HG02943 (cell line): ENCODE data around the gene HMG20A.
A peak's percentile ranks its signal among the peaks of the same experiment; 100 is the strongest.

Experiments
- ATAC-seq: cut with Tn5 transposase; IDR thresholded peaks from one replicate; pipeline ENCODE4 v1.9.1; 2021; ENCODE audit warnings: mild to moderate bottlenecking, low read depth, moderate library complexity; ENCODE audit not compliant: unreplicated experiment

HMG20A gene

DNA sequence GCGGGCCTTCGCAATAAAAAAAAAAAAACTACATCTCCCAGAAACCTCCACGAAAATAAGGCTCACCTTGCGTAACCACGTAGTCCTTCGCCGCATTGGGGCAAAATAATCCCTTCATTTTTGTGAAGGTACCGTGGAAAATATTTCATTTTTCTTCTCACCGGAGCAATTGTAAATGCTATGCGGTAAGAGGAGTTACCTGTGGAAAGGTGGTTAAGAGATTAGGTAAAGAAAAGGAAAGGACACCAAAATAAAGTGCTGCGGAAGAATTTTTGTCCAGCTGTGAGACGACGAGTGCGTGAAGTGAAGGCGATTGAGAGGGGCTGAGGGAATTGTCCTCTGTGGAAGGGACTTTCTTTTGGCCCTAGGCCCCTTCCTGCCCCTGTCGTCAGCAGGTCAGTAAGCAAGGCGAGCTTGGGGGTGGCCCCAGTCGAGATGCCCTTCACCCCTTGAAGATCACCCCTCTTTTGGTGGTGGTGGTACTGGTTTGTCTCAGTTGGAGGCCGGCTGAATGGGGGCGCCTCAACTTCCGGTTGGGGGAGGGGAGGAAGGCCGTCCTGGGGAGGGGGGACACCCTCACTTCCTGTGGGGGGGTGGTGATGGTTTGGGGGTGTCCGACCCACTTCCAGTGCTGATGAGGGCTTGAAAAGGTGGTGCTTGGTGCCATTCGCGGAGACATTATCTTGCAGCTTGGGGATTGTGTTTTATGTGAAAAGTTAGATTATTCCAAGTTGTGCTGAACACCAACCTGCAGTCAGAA, at the start of gene HMG20A:
Gene HMG20A (plus strand): TSS at position 279 of the 760 bp plus-strand sequence. CDS start 37,520 bp downstream, outside the sequence.
- peak; percentile 56 for ATAC-seq

DNA sequence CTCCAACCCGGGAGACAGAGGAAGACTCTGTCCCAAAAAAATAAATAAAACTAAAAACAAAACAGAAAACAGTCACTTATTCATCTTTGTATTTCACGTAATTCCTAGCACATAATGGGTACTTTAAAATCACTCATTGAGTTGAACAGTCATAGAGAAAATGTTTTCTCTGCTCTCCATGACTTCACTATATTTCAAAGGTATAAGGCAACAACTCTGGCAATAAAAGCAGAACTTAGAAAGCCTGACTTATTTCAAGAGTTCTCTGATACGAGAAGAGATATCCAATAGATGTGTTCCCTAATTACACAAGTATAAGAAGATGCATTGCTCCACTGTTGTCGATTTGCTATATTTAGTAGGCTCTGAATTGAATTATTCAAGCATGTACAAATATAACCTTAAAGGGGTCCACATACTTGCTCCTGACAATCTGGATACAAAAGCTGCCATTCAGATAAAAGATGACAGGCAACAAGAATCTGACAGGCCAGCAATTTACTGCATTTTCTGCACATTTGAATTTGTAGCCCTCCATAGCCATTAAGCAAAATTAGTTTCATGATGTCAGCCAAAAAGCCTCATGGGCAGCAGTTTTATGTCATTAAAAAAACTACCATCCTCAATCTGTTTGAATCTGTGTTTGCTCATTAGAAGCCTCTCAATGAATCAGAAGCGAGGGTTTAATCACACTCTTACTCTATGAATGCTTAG, 48.7 kb upstream of the HMG20A start:
- no peak for ATAC-seq

DNA sequence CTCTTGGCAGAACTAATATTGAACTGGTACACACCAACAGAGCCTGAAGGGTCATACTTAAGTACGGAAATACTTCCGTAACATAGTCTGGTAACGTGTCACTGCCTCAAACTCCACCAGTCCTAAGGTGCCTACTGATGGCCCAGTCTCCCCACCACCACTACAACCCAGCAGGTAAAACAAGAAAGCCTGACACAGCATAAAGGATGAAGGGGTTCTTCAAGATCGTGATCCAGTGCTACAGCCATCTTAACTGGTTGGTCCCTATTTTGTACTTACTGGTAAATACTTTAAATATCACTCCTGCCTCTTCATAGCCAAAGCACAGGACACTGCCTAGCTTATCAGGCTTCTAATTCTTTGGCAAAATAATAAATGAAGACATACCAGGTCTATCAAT, 47.2 kb upstream of the HMG20A start:
- ATAC-seq = no peak

DNA sequence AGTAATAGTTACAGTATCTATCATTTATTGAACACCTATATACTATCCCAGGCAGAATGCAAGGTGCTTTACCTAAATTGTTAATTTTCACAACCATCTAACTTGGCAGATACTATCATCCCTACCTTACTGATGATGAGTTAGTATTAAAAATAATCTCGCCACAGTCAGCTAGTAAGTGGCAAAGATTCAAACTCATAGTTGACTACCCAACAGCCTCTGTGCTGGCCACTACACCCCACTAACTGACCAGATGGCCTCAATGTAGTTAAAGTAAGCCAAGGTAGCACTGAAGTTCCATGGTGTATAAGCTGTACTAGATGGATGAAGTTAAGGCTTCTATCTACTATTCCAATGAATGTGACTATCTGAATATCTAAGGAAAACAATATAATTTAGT, 45.6 kb upstream of the HMG20A start:
- no peak for ATAC-seq

DNA sequence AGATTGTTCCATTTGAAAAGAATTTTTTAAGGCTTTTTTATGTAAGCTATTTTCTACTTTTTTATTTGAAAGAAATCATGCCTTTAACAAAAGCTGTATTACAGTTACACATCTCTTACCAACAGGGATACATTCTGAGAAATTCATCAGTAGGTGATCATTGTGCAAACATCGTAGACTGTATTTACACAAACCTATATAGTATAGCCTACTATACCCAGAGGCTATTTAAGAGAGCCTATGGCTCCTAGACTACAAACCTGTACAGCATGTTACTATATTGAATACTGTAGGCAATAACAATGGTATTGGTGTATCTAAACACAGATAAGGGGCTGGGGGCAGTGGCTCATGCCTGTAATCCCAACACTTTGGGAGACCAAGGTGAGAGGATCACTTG, 43.9 kb upstream of the HMG20A start:
- ATAC-seq = no peak

DNA sequence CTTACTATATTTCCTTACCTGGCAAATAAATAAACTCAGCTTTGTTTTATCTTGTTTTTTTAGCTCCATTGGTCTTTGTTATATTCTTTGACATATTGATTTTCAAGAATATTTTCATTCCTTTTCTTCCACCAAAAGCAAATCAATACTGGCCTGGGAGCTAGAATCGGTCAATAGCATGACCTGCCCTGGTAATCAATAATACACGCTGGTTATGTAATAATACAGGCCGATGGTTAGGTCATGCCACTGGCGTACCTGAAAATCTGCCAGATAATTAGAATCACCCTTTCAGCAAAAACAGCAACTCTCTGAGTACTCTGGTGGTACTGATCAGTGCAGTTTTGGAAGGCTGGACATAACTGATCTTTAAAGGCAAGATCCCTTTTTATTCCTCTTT, 40.7 kb upstream of the HMG20A start:
- no peak for ATAC-seq

DNA sequence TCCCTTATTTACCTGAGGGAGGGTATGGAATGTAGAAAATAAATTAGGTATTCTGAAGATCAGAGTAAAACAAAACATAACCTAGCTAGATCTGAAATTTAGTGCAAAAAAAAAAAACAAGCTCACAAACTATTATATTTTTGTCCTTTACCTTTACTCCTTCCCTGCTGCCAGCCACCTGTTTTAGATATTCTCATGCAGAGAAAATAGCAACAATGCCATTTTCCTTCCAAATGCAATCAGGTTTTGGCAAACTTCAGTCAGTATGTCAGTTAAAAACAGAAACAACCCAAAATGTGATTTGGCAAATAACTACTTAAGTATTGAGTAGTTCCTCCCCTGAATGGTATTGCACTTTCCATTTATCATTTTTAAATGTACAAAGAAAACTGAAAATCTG, 36.6 kb upstream of the HMG20A start:
- ATAC-seq = no peak

DNA sequence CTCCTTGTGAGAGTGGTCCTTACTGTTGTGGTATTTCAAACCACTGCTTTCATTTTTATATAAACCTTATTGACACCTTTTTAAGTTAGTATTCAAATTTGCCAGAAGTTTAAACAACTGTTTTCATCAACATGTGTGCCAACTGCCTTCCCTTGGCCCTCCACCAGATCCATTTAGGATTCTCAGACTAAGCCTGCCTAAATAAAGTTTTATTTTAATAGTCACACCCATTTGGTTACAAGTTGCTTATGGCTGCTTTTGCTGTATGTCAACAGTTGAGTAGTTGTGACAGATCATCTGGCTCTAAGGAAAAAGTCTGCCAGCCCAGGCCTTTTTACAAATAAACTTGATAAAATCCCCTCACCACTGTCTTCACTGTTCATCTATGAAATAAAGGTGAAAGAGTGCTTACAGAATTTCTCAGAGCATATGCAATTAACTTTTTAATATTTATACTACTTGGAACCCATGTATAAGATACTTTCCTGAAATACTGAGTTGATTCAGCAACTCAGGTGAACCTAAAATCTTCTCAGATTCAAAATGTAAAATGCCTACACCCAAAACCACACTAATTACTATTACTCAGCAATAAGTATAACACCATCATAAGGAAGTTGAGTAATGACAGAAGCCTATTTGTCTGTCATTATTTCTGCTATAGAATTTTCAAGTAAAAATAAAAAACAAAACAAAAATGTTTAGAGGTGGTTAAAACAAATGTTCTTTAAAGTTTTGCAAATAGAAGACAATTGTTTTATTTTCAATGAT, 35.9 kb upstream of the HMG20A start:
- no peak for ATAC-seq

DNA sequence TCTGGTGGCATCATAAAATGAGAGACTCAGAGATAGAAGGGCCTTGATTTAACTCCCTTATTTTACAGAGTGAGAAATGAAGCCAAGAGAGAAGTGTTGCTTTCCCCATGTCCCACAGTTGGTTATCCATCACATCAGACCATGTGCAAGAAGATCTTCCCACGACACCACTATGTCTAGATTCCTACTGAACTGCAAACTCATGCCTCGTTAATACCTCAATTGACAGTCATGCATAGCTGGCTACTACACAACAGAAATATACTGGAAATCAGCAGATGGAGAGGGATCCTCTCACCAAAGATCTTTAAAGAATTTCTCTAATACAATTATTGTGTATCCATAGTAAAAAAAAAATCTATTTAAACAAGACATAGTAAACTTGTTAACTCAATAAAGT, 34.1 kb upstream of the HMG20A start:
- no peak for ATAC-seq

DNA sequence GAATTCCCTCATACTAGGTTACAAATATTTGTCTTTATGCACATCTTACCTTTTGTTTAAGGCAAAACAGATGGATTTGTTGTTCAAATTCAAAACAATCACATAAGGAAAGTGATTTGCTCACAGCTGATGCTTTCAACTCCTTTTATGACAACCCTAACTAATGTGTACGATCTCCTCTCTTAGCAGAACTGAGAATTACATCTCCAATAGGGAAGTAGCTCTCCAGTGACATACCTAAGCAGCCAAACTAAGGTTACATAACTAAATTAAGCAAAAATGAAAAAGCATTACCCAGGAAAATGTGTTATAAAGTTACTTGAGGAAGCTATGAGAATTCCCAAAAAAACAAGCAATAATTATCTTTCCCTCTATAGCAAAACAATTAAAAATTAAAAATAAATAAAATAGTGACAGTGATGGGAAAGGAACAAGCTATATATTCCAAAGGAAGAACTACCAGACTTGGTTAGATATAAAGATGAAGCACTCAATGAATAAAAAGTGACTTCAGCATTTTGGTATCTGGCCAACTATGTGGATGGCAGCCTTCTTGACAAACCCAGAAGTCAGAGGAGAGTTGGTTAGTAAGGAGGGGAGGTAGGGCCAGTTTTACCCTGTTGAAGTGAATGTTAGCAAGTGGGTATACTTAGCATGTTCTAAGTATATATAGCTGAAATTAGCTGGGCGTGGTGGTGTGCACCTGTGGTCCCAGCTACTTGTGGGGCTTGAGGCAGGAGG, 33.2 kb upstream of the HMG20A start:
- no peak for ATAC-seq

DNA sequence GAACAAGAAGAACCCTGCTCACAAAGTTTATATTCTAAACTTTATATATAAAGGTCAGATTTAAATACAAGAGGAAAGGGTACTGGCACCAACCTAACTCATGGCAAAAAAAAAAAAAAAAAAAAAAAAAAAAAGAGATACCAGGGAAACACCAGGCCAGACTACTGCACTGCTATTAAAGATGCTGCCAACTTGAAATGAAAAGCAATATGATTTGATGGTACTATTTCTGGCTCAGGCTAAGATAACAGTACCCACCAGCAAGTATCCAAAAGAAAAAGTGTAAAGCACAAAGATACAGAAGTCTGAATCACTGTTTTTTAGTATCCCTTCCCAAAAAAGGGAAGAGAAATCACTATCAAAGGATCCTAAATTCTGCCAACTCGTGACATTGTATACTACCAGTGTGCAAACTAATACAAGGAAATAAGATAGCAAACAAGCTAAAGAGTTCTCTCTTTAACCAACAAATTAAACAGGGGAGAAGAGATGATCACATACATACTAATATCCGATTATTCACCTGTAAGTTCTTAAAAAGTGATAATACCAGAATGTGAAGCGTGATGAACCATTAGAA, 29.2 kb upstream of the HMG20A start:
- no peak for ATAC-seq

DNA sequence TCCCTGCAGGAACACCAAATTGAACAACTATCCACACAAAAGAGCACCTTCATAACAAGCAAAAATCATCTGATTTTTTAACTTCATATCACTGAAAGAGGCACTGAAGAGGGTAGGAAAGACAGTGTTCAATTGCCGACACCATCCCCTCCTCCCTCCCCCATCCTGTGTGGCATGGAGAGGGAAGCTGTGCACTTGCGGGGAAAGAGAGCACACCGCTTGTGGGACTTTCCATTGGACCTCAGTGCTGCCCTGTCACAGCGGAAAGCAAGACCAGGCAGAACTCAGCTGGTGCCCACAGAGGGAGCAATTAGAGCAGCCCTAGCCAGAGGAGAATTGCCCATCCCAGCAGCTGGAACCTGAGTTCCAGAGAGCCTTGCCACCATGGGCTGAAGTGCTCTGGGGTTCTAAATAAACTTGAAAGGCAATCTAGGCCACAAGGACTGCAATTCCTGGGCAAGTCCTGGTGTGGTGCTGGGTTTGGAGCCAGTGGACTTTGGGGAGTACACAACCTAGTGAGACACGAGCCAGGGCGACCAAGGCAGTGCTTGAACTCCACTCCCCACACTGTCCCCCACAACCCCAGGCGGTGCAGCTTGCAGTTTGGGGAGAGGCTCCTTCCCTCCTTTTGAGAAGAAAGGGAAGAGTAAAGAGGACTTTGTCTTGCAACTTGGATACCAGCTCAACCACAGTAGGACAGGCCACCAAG, 27.8 kb upstream of the HMG20A start:
- ATAC-seq = no peak

DNA sequence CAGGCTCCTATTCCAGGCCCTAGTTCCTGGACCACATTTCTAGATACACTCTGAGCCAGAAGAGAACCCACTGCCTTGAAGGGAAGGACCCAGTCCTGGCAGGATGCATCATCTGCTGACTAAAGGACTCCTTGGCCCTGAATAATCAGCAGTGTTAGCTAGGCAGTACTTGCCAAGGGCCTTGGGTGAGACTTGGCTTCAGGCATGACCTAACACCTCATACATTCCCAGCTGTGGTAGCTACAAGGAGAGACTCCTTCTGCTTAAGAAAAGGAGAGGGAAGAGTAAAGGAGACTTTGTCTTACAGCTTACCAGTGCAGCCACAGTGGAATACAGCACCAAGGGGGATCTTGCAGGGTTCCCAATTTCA, 27.2 kb upstream of the HMG20A start:
- ATAC-seq = no peak

DNA sequence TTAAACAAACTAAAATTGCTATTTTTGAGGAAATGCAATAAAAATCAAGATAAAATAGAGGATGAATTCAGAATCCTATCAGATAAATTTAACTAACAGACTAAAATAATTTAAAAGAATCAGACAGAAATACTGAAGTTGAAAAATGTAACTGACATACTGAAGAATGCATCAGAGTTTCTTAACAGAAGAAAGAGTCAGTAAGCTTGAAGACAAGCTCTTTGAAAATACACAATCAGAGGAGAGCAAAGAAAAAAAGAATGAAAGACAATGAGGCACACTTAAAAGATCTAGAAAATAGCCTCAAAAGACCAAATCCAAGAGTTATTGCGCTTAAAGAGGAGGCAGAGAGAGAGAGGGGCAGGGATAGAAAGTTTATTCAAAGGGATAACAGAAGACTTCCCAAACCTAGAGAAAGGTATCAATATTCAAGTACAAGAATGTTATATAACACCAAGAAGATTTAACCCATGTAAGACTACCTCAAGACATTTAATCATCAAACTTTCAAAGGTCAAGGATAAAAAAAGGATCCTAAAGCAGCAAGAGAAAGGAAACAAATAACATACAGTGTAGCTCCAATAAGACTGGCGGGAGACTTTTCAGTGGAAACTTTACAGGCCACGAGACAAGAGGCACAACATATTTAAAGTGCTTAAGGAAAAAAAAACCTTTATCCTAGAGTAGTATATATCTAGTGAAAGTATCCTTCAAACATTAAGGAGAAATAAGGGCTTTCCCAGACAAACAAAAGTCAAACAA, 25.5 kb upstream of the HMG20A start:
- no peak for ATAC-seq

DNA sequence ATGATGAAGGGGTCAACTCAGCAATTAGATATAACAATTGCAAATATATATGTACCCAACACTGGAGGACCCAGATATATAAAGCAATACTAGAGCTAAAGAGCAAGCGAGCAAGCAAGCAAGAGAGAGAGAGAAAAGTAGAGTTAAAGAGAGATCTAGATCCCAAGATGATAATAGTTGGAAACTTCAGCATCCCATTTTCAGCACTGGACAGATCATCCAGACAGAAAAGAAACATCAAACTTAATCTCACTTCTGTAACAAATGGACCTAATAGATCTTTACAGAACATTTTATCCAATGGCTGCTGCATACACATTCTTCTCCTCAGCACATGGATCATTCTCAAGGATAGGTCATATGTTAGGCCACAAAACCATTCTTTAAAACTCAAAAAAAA, 24.0 kb upstream of the HMG20A start:
- no peak for ATAC-seq

DNA sequence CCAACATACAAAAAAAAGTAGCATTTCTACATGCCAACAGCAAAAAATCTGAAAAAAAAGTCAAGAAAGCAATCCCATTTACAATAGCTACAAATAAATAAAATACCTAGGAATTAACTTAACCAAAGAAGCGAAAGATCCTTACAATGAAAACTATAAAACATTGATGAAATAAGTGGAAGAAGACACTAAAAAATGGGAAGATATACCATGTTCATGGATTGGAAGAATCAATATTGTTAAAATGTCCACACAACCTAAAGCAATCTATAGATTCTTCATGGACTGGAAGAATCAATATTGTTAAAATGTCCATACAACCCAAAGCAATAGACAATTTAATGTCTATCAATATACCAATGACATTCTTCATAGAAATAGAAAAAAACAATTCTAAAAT, 21.8 kb upstream of the HMG20A start:
- no peak for ATAC-seq

DNA sequence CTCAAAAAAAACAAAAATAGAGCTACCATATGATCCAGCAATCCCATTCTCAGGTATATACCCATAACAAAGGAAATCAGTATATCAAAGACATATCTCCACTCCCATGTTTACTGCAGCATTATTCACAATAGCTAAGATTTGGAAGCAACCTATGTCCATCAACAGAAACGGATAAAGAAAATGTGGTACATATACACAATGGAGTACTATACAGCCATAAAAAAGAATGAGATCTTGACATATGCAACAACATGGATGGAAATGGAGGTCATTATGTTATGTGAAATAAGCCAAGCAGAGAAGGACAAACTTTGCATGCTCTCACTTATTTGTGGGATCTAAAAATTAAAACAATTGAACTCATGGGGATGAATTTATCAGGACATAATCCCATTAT, 20.4 kb upstream of the HMG20A start:
- no peak for ATAC-seq

DNA sequence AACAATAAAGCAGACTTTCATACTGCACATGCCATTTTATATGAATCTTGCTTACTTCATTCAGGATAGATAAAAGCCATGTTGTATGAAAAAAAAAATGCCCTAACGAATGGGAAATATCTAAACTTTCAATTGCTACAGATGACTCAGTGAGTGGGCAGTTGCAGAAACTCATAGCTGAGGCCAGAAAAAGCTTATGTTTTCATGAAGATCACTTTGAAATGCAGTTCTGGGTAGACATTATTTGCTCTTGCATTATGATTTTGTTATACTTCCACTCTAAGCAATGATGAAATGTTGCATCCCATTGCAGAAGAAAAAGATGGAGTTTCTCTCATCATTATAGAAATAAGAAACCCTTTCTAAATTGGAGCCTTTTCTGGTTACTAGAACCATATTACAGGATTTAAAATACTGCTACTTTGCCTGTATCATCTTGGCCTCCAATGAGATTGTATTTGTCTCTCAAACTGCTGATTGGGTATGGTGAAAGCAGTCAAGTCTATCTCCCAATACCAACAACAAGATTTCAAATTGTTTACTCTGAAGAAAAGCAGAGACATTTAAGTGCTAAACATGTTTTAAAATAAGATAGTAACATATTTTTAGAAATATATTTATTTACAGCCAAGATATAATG, 17.8 kb upstream of the HMG20A start:
- ATAC-seq = no peak
